Lower leg skin (tissue), 3 donors: ENCODE results near the gene ADGRG2.

Experiments used
- CTCF ChIP-seq, 3 donors: fragments of 450-650 bp; IDR thresholded peaks; one replicate each; pipeline ENCODE4 v1.5.1; 2016; ENCODE audit warnings: antibody characterized with exemption in 3 of 3, mild to moderate bottlenecking in 3 of 3, moderate library complexity in 2 of 3
- POLR2A ChIP-seq, 2 donors: fragments of 450-650 bp; IDR thresholded peaks; one replicate each; pipeline ENCODE4 v1.6.1; 2016 to 2017; ENCODE audit warnings: antibody characterized with exemption in 2 of 2, mild to moderate bottlenecking in 1 of 2, moderate library complexity in 1 of 2

- no peak for TF ChIP-seq CTCF (IDR thresholded peaks at IDR 0.05)
- TF ChIP-seq POLR2A (IDR thresholded peaks at IDR 0.05), result no peak
Measured at GRCh38 chrX:19030805-19031204, 91.5 kb downstream of the ADGRG2 start.
